HepG2 (cell line): ENCODE results near the gene KCTD5. TPM values are rescaled to one million over a fixed set of nuclear protein-coding genes. Genes with fewer than 3 reads are reported as not detected.
A peak's percentile ranks its signal among the peaks of the same experiment; 100 is the strongest.

ENCODE experiments used
- ATAC-seq: fragments of 200-7000 bp; cut with Tn5 transposase; 3 replicates; pipeline ENCODE4 v1.9.1; 2020; ENCODE audit warnings: mild to moderate bottlenecking, moderate library complexity
- BruUV-seq: library from RNA; stranded (reverse); fragments of 400-500 nt; replicated peaks from 2 replicates; lab custom pipeline; 2021; lab: Mats Ljungman, UMichigan
- CTCF ChIA-PET: fragments of 300-600 bp; formaldehyde crosslinking; extraction: SDS; loops from one replicate; lab custom pipeline; 2021; ENCODE audit warnings: low total read pairs, inconsistent platforms, low intra/inter-chr PET ratio; lab: Yijun Ruan, JAX
- POLR2A ChIA-PET: fragments of 350-600 bp; sonication (Branson Sonifier 250); formaldehyde crosslinking; loops from one replicate; lab custom pipeline; 2020; ENCODE audit warnings: antibody characterized with exemption, inconsistent platforms; lab: Yijun Ruan, JAX
- DNase-seq: peaks from one replicate; pipeline ENCODE4 v3.0.0-alpha.2; 2015; ENCODE audit warnings: low spot score
- FAIRE-seq: peaks from 3 replicates; lab custom pipeline; 2011; peaks lifted over from hg19 to GRCh38; lab: Jason Lieb, UNC
- H2AFZ ChIP-seq: one replicate; pipeline ENCODE4 v1.6.1; 2011; ENCODE audit warnings: low read length, inconsistent platforms
- H3K27ac ChIP-seq: fragments of 300-600 bp; 3 replicates; pipeline ENCODE4 v1.8.0; 2011; ENCODE audit warnings: mixed run types, mild to moderate bottlenecking, mixed read lengths, low read length, inconsistent platforms; ENCODE audit not compliant: insufficient read depth; ENCODE audit errors: extremely low read length
- H3K27me3 ChIP-seq, 2 experiments: fragments of 200-600 bp in 1 of 2; 2 replicates in 1 of 2; 3 replicates in 1 of 2; pipeline versions ENCODE4 v1.6.0 to v1.8.0; 2011; ENCODE audit warnings: low read length in 2 of 2, mild to moderate bottlenecking in 2 of 2, moderate library complexity in 2 of 2, inconsistent platforms in 1 of 2; ENCODE audit not compliant: insufficient read depth in 2 of 2, control insufficient read depth in 1 of 2
- H3K36me3 ChIP-seq, 2 experiments: fragments of 200-600 bp in 1 of 2; replicated peaks in 1 of 2; 2 replicates in 1 of 2; 3 replicates in 1 of 2; pipeline versions ENCODE4 v1.5.1 to v1.8.0; 2011; ENCODE audit warnings: low read length in 2 of 2, inconsistent platforms in 1 of 2; ENCODE audit not compliant: insufficient read depth in 2 of 2, control insufficient read depth in 1 of 2
- H3K4me1 ChIP-seq: 2 replicates; pipeline ENCODE4 v1.5.1; 2012; ENCODE audit warnings: low read length, inconsistent platforms; ENCODE audit not compliant: insufficient read depth
- H3K4me2 ChIP-seq: 2 replicates; pipeline ENCODE4 v1.6.0; 2011; ENCODE audit warnings: low read depth, low read length, inconsistent platforms
- H3K4me3 ChIP-seq, 3 experiments: fragments of 200-600 bp in 1 of 3; sonication (generic), shearing (Covaris generic) in 1 of 3; replicated peaks in 1 of 3; 2 replicates each; pipeline ENCODE4 v1.5.1; 2011 to 2016; ENCODE audit warnings: low read length in 3 of 3, inconsistent platforms in 2 of 3, low read depth in 2 of 3, mild to moderate bottlenecking in 2 of 3, control low read depth in 1 of 3, mixed read lengths in 1 of 3; ENCODE audit not compliant: insufficient read depth in 1 of 3
- H3K79me2 ChIP-seq: one replicate; pipeline ENCODE4 v1.6.1; 2011; ENCODE audit warnings: low read length, inconsistent platforms; ENCODE audit not compliant: insufficient read depth
- H3K9ac ChIP-seq: 2 replicates; pipeline ENCODE4 v1.6.0; 2011; ENCODE audit warnings: mild to moderate bottlenecking, low read depth, low read length, inconsistent platforms; ENCODE audit not compliant: insufficient read depth
- H3K9me3 ChIP-seq: 2 replicates; pipeline ENCODE4 v1.5.1; 2012; ENCODE audit warnings: mild to moderate bottlenecking, low read length
- H4K20me1 ChIP-seq: 2 replicates; pipeline ENCODE4 v1.6.0; 2011; ENCODE audit warnings: inconsistent platforms, mild to moderate bottlenecking, low read length, moderate library complexity; ENCODE audit not compliant: insufficient read depth
- ATRX ChIP-seq: sonication (generic); formaldehyde crosslinking; IDR thresholded peaks from 2 replicates; pipeline ENCODE4 v1.4.0; 2020; ENCODE audit warnings: missing genetic modification reagents, borderline replicate concordance
- FLYWCH1 ChIP-seq: sonication (generic); formaldehyde crosslinking; IDR thresholded peaks from 2 replicates; pipeline ENCODE4 v1.8.1; 2023; ENCODE audit warnings: mild to moderate bottlenecking, missing genetic modification reagents
- HHEX ChIP-seq: IDR thresholded peaks from 2 replicates; pipeline ENCODE4 v1.6.1; 2016; ENCODE audit warnings: control low read depth
- XBP1 ChIP-seq: sonication (generic); formaldehyde crosslinking; IDR thresholded peaks from 2 replicates; pipeline ENCODE4 v1.5.0; 2020; ENCODE audit warnings: missing genetic modification reagents
- ZFP90 ChIP-seq: sonication (generic); formaldehyde crosslinking; IDR thresholded peaks from 2 replicates; pipeline ENCODE4 v1.8.0; 2022; ENCODE audit warnings: missing genetic modification reagents, mild to moderate bottlenecking, inconsistent platforms, borderline replicate concordance
- ZNF615 ChIP-seq: sonication (generic); formaldehyde crosslinking; IDR thresholded peaks from 2 replicates; pipeline ENCODE4 v1.5.0; 2020; ENCODE audit warnings: mild to moderate bottlenecking, missing genetic modification reagents, borderline replicate concordance
- ZNF879 ChIP-seq: sonication (generic); formaldehyde crosslinking; IDR thresholded peaks from 2 replicates; pipeline ENCODE4 v1.8.1; 2023; ENCODE audit warnings: missing genetic modification reagents
- WGBS: methylation state at CpG from one replicate; pipeline ENCODE4 v1.1.6; 2017; ENCODE audit warnings: low lambda C conversion rate; 5-methylcytosine and 5-hydroxymethylcytosine counted together
- in situ Hi-C: cut with HindIII; loops from 2 replicates; pipeline ENCODE4 v1.10.0; 2017; ENCODE audit warnings: low pct_unique_long_range_greater_than_20kb; ENCODE audit not compliant: extremely low pct_ligation_motif_present
- intact Hi-C: fragments of 100-400 bp; cut with micrococcal nuclease; formaldehyde crosslinking; loops from one replicate; pipeline ENCODE4 v1.10.0; 2022; ENCODE audit not compliant: unreplicated experiment
- polyA plus RNA-seq, 8 experiments: library from polyadenylated mRNA; depleted of rRNA in 3 of 8; stranded (reverse) in 7 of 8; unstranded in 1 of 8; fragments of >200 nt; fragmentation: Illumina TruSeq in 4 of 8; extraction: Trizol in 4 of 8; gene quantifications; 2 replicates each; pipeline versions ENCODE4 v1.2.1 to v1.2.3, GENCODE V29; 2011 to 2016; ENCODE audit warnings: low read depth in 4 of 8, missing spikeins in 1 of 8, mixed read lengths in 1 of 8; ENCODE audit not compliant: insufficient read depth in 1 of 8
- total RNA-seq, 5 experiments: library from RNA; depleted of rRNA; stranded (reverse); fragments of >200 nt; fragmentation: Illumina TruSeq; extraction: Trizol; gene quantifications; 2 replicates each; pipeline ENCODE4 v1.2.3, GENCODE V29; 2016; ENCODE audit warnings: low read depth in 1 of 5
- TF ChIP-seq, protein P1 (sequence below): sonication (generic); formaldehyde crosslinking; IDR thresholded peaks from 2 replicates; pipeline ENCODE4; 2020; ENCODE audit warnings: missing genetic modification reagents, mild to moderate bottlenecking, borderline replicate concordance
- TF ChIP-seq, protein P2 (sequence below): IDR thresholded peaks from 2 replicates; pipeline ENCODE4 v1.6.1; 2016; ENCODE audit warnings: low read depth, control low read depth
- TF ChIP-seq, protein P3 (sequence below): sonication (generic); formaldehyde crosslinking; IDR thresholded peaks from one replicate; pipeline ENCODE4 v1.5.1; 2020; ENCODE audit warnings: mild to moderate bottlenecking, missing genetic modification reagents; ENCODE audit errors: not compliant biosample characterization

KCTD5 gene
- total and polyA plus RNA-seq, 2 of the 13 experiments (the other 11 are each of a cell fraction or from before 2014, with no cell fraction given), result 25.4 to 29.8 TPM

DNA sequence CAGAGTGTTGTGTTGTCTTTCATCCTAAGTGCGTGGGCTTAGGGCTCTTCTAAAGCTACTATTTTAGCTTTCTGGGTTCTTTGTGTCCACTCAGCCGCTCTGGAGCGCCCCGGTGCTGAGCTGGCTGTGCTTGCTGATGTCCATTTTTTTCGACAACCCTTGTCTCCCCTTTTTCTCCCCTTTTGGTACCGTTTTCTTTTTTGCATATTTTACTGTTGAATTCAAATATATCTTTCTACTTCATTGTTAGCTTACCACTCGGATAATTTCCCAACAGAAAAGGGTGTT is 71.4 kb downstream of the KCTD5 start:
- no TSS peak for BruUV-seq
- no peak for FAIRE-seq
- ATAC-seq, result no peak
- H3K9ac ChIP-seq, result peak overlapping the region; percentile 100
- DNase-seq, result no peak
- in situ Hi-C loops, result no loop called here
- POLR2A ChIA-PET, result interaction anchor here (1.4 to 5.1 kb wide), 5 partner anchors 8 to 130 kb away, joined by 4 to 74 read pairs (median 15); partner anchors contain the start of genes ELOB and FLYWCH2
- H3K4me2 ChIP-seq, result peak overlapping the region; percentile 92
- no peaks in the 10 kb centered on the region; a peak in 1 of 5 replicates for H3K27me3 ChIP-seq
- peak overlapping the region; percentile 100 for H3K27ac ChIP-seq
- CTCF ChIA-PET, result no interaction called here
- H2AFZ ChIP-seq, result no peak overlapping the region
- H3K36me3 ChIP-seq, result peaks cover 13 to 29% of the 10 kb centered on the region in 2 experiments
- peaks cover 71% of the 10 kb centered on the region for H3K79me2 ChIP-seq
- H3K9me3 ChIP-seq, result no peaks in the 10 kb centered on the region
- peaks cover 40% of the 10 kb centered on the region for H3K4me1 ChIP-seq
- peaks cover 49% of the 10 kb centered on the region for H4K20me1 ChIP-seq
- WGBS, result 0% methylated on average over 7 of the region's 7 CpGs
- peak overlapping the region; percentile 74 to 93 (median 83) for H3K4me3 ChIP-seq
- intact Hi-C loops, result no loop called here
- TF ChIP-seq HHEX (CRISPR knock-in tag) (no peak), ZNF879 (CRISPR knock-in tag) (no peak), XBP1 (CRISPR knock-in tag) (no peak), ZNF615 (CRISPR knock-in tag) (no peak), ATRX (CRISPR knock-in tag) (no peak), ZFP90 (CRISPR knock-in tag) (no peak), FLYWCH1 (CRISPR knock-in tag) (no peak)
- TF ChIP-seq, protein P1, sequence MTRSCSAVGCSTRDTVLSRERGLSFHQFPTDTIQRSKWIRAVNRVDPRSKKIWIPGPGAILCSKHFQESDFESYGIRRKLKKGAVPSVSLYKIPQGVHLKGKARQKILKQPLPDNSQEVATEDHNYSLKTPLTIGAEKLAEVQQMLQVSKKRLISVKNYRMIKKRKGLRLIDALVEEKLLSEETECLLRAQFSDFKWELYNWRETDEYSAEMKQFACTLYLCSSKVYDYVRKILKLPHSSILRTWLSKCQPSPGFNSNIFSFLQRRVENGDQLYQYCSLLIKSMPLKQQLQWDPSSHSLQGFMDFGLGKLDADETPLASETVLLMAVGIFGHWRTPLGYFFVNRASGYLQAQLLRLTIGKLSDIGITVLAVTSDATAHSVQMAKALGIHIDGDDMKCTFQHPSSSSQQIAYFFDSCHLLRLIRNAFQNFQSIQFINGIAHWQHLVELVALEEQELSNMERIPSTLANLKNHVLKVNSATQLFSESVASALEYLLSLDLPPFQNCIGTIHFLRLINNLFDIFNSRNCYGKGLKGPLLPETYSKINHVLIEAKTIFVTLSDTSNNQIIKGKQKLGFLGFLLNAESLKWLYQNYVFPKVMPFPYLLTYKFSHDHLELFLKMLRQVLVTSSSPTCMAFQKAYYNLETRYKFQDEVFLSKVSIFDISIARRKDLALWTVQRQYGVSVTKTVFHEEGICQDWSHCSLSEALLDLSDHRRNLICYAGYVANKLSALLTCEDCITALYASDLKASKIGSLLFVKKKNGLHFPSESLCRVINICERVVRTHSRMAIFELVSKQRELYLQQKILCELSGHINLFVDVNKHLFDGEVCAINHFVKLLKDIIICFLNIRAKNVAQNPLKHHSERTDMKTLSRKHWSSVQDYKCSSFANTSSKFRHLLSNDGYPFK (CRISPR knock-in tag), result no peak
- TF ChIP-seq, protein P2, sequence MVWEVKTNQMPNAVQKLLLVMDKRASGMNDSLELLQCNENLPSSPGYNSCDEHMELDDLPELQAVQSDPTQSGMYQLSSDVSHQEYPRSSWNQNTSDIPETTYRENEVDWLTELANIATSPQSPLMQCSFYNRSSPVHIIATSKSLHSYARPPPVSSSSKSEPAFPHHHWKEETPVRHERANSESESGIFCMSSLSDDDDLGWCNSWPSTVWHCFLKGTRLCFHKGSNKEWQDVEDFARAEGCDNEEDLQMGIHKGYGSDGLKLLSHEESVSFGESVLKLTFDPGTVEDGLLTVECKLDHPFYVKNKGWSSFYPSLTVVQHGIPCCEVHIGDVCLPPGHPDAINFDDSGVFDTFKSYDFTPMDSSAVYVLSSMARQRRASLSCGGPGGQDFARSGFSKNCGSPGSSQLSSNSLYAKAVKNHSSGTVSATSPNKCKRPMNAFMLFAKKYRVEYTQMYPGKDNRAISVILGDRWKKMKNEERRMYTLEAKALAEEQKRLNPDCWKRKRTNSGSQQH (CRISPR knock-in tag), result no peak
- TF ChIP-seq, protein P3, sequence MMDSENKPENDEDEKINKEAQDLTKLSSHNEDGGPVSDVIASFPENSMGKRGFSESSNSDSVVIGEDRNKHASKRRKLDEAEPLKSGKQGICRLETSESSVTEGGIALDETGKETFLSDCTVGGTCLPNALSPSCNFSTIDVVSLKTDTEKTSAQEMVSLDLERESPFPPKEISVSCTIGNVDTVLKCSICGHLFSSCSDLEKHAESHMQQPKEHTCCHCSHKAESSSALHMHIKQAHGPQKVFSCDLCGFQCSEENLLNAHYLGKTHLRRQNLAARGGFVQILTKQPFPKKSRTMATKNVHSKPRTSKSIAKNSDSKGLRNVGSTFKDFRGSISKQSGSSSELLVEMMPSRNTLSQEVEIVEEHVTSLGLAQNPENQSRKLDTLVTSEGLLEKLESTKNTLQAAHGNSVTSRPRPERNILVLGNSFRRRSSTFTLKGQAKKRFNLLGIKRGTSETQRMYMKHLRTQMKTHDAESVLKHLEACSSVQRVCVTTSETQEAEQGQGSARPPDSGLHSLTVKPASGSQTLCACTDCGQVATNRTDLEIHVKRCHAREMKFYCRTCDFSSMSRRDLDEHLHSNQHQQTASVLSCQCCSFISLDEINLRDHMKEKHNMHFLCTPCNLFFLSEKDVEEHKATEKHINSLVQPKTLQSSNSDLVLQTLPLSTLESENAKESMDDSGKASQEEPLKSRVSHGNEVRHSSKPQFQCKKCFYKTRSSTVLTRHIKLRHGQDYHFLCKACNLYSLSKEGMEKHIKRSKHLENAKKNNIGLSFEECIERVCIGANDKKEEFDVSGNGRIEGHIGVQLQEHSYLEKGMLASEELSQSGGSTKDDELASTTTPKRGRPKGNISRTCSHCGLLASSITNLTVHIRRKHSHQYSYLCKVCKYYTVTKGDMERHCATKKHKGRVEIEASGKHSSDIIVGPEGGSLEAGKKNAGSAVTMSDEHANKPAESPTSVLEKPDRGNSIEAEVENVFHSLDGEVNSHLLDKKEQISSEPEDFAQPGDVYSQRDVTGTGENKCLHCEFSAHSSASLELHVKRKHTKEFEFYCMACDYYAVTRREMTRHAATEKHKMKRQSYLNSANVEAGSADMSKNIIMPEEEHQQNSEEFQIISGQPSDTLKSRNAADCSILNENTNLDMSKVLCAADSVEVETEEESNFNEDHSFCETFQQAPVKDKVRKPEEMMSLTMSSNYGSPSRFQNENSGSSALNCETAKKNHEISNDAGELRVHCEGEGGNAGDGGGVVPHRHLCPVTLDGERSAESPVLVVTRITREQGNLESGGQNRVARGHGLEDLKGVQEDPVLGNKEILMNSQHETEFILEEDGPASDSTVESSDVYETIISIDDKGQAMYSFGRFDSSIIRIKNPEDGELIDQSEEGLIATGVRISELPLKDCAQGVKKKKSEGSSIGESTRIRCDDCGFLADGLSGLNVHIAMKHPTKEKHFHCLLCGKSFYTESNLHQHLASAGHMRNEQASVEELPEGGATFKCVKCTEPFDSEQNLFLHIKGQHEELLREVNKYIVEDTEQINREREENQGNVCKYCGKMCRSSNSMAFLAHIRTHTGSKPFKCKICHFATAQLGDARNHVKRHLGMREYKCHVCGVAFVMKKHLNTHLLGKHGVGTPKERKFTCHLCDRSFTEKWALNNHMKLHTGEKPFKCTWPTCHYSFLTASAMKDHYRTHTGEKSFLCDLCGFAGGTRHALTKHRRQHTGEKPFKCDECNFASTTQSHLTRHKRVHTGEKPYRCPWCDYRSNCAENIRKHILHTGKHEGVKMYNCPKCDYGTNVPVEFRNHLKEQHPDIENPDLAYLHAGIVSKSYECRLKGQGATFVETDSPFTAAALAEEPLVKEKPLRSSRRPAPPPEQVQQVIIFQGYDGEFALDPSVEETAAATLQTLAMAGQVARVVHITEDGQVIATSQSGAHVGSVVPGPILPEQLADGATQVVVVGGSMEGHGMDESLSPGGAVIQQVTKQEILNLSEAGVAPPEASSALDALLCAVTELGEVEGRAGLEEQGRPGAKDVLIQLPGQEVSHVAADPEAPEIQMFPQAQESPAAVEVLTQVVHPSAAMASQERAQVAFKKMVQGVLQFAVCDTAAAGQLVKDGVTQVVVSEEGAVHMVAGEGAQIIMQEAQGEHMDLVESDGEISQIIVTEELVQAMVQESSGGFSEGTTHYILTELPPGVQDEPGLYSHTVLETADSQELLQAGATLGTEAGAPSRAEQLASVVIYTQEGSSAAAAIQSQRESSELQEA (CRISPR knock-in tag), result no peak
